Measurements from ENCODE around the gene RALGAPA2. TPM values are rescaled to one million over a fixed set of nuclear protein-coding genes. Genes with fewer than 3 reads are reported as not detected.

Gene RALGAPA2
- polyA plus RNA-seq, 1 donor from 2014 or later: 21.8 TPM

DNA sequence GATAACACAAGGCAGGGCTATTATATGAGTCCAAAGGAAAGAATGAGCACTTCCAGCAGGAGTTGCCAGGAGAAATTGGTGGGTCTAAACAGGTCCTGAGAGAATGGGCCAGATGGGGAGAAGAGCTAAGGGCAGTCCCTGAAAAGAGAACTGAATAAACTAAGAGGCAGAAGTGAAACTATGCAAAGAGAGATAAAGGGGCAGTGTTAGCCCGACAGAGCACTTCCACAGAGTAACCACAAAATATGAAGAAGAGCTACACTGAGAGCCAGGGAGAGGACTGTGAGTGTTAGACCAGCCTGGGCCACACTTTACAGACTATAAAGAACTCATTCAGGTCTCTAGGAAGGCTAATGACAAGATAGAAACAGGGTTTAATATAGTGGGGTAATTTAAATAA is 43.8 kb downstream of the RALGAPA2 start:
- Histone ChIP-seq H2AFZ (ENCODE audit: low read depth, low read length) (no peak overlapping the region), H3K9me2 (ENCODE audit: insufficient read depth, low read length) (no peaks in the 10 kb centered on the region), H3F3A (ENCODE audit: insufficient read depth, low read length, poor library complexity, severe bottlenecking) (no peaks in the 10 kb centered on the region), H3K4me3 (ENCODE audit: low read length) (no peak overlapping the region), H4K20me1 (ENCODE audit: insufficient read depth) (no peaks in the 10 kb centered on the region), H3K27me3 (ENCODE audit: insufficient read depth, low read depth, low read length) (no peaks in the 10 kb centered on the region), H3K27ac (ENCODE audit: low read length) (no peak overlapping the region), H3K36me3 (ENCODE audit: insufficient read depth, low read length) (no peaks in the 10 kb centered on the region), H3K79me2 (replicated peaks; ENCODE audit: insufficient read depth, low read length) (no peaks in the 10 kb centered on the region), H3K9me3 (ENCODE audit: low read length) (no peaks in the 10 kb centered on the region), H3K9ac (ENCODE audit: low read length) (no peak overlapping the region), H3K4me2 (ENCODE audit: low read length) (no peak overlapping the region)
- TF ChIP-seq POLR2AphosphoS5 (IDR thresholded peaks at IDR 0.05): no peak
- TF ChIP-seq SMC3 (conservative IDR thresholded peaks at IDR 0.05; ENCODE audit: poor library complexity): no peak
- TF ChIP-seq, protein P1, sequence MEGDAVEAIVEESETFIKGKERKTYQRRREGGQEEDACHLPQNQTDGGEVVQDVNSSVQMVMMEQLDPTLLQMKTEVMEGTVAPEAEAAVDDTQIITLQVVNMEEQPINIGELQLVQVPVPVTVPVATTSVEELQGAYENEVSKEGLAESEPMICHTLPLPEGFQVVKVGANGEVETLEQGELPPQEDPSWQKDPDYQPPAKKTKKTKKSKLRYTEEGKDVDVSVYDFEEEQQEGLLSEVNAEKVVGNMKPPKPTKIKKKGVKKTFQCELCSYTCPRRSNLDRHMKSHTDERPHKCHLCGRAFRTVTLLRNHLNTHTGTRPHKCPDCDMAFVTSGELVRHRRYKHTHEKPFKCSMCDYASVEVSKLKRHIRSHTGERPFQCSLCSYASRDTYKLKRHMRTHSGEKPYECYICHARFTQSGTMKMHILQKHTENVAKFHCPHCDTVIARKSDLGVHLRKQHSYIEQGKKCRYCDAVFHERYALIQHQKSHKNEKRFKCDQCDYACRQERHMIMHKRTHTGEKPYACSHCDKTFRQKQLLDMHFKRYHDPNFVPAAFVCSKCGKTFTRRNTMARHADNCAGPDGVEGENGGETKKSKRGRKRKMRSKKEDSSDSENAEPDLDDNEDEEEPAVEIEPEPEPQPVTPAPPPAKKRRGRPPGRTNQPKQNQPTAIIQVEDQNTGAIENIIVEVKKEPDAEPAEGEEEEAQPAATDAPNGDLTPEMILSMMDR (IDR thresholded peaks at IDR 0.05; ENCODE audit: poor library complexity, severe bottlenecking): no peak
- TF ChIP-seq MXI1 (conservative IDR thresholded peaks at IDR 0.05; ENCODE audit: poor library complexity, severe bottlenecking): no peak
- no peak for TF ChIP-seq RAD21 (conservative IDR thresholded peaks at IDR 0.05)
- no peak for TF ChIP-seq EZH2 (IDR thresholded peaks at IDR 0.05; ENCODE audit: borderline replicate concordance, insufficient read depth, low read length, poor library complexity, severe bottlenecking)
- TF ChIP-seq, protein P2, sequence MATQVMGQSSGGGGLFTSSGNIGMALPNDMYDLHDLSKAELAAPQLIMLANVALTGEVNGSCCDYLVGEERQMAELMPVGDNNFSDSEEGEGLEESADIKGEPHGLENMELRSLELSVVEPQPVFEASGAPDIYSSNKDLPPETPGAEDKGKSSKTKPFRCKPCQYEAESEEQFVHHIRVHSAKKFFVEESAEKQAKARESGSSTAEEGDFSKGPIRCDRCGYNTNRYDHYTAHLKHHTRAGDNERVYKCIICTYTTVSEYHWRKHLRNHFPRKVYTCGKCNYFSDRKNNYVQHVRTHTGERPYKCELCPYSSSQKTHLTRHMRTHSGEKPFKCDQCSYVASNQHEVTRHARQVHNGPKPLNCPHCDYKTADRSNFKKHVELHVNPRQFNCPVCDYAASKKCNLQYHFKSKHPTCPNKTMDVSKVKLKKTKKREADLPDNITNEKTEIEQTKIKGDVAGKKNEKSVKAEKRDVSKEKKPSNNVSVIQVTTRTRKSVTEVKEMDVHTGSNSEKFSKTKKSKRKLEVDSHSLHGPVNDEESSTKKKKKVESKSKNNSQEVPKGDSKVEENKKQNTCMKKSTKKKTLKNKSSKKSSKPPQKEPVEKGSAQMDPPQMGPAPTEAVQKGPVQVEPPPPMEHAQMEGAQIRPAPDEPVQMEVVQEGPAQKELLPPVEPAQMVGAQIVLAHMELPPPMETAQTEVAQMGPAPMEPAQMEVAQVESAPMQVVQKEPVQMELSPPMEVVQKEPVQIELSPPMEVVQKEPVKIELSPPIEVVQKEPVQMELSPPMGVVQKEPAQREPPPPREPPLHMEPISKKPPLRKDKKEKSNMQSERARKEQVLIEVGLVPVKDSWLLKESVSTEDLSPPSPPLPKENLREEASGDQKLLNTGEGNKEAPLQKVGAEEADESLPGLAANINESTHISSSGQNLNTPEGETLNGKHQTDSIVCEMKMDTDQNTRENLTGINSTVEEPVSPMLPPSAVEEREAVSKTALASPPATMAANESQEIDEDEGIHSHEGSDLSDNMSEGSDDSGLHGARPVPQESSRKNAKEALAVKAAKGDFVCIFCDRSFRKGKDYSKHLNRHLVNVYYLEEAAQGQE (IDR thresholded peaks at IDR 0.05; ENCODE audit: borderline replicate concordance): no peak
- TF ChIP-seq EP300 (conservative IDR thresholded peaks at IDR 0.05; ENCODE audit: poor library complexity, severe bottlenecking): no peak
- no peak for TF ChIP-seq TAF1 (IDR thresholded peaks at IDR 0.05; ENCODE audit: low read depth)

DNA sequence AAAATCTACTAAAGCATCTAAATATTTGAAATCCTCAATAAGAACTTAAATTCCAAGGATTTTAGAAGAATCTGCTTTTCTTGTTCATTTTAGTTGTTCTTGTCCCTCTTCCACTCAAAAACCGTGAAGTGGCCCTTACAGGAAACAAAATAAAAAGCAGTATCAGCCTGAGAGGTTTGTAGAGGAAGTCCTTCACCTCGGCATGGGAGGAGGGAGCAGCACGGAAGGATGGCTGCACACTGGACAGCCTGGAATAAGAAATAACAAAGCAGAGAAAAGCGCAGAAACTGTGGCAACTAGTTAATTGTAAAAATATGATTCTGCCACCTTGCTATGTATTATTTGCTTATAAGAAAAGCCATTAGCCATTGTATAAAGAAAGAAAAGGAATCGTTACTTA is 46.1 kb downstream of the RALGAPA2 start:
- no peaks in the 10 kb centered on the region for H3K9me2 ChIP-seq (ENCODE audit: insufficient read depth, low read length)
- no peaks in the 10 kb centered on the region for H3K36me3 ChIP-seq (ENCODE audit: insufficient read depth, low read length)
- no peak overlapping the region for H3K4me2 ChIP-seq (ENCODE audit: low read length)
- no peak overlapping the region for H3K9ac ChIP-seq (ENCODE audit: low read length)
- H2AFZ ChIP-seq (ENCODE audit: low read depth, low read length): no peak overlapping the region
- no peaks in the 10 kb centered on the region for H3F3A ChIP-seq (ENCODE audit: insufficient read depth, low read length, poor library complexity, severe bottlenecking)
- no peaks in the 10 kb centered on the region for H3K9me3 ChIP-seq (ENCODE audit: low read length)
- H4K20me1 ChIP-seq (ENCODE audit: insufficient read depth): no peaks in the 10 kb centered on the region
- TF ChIP-seq TAF1 (IDR thresholded peaks at IDR 0.05; ENCODE audit: low read depth) (no peak), EP300 (conservative IDR thresholded peaks at IDR 0.05; ENCODE audit: poor library complexity, severe bottlenecking) (no peak), POLR2AphosphoS5 (IDR thresholded peaks at IDR 0.05) (no peak), RAD21 (conservative IDR thresholded peaks at IDR 0.05) (no peak), SMC3 (conservative IDR thresholded peaks at IDR 0.05; ENCODE audit: poor library complexity) (no peak), MXI1 (conservative IDR thresholded peaks at IDR 0.05; ENCODE audit: poor library complexity, severe bottlenecking) (no peak), EZH2 (IDR thresholded peaks at IDR 0.05; ENCODE audit: borderline replicate concordance, insufficient read depth, low read length, poor library complexity, severe bottlenecking) (no peak)
- TF ChIP-seq, protein P2 (IDR thresholded peaks at IDR 0.05; ENCODE audit: borderline replicate concordance): no peak
- H3K27me3 ChIP-seq (ENCODE audit: insufficient read depth, low read depth, low read length): no peaks in the 10 kb centered on the region
- no peak overlapping the region for H3K4me3 ChIP-seq (ENCODE audit: low read length)
- H3K27ac ChIP-seq (ENCODE audit: low read length): no peak overlapping the region
- no peaks in the 10 kb centered on the region for H3K79me2 ChIP-seq (replicated peaks; ENCODE audit: insufficient read depth, low read length)

All from neural cell (in vitro differentiated cells).